Parathyroid adenoma (tissue), 2 donors: ENCODE data around the gene CDC27.

Experiments
- H2AFZ ChIP-seq: fragments of 300-600 bp; sonication (generic); one replicate; pipeline ENCODE4 v1.7.0; 2017; ENCODE audit warnings: antibody characterized with exemption, mild to moderate bottlenecking
- H3K27ac ChIP-seq: fragments of 300-600 bp; sonication (generic); one replicate; pipeline ENCODE4 v1.7.0; 2017
- H3K27me3 ChIP-seq: fragments of 300-600 bp; sonication (generic); one replicate; pipeline ENCODE4 v1.7.0; 2017; ENCODE audit warnings: low read length; ENCODE audit not compliant: control insufficient read depth, insufficient read depth
- H3K36me3 ChIP-seq: fragments of 300-600 bp; sonication (generic); one replicate; pipeline ENCODE4 v1.7.0; 2017; ENCODE audit warnings: low read length; ENCODE audit not compliant: control insufficient read depth, insufficient read depth
- H3K4me1 ChIP-seq: fragments of 300-600 bp; sonication (generic); one replicate; pipeline ENCODE4 v1.7.0; 2017; ENCODE audit warnings: control low read depth
- H3K4me2 ChIP-seq: fragments of 300-600 bp; sonication (generic); one replicate; pipeline ENCODE4 v1.7.0; 2017; ENCODE audit warnings: low read length
- H3K4me3 ChIP-seq: fragments of 300-600 bp; sonication (generic); one replicate; pipeline ENCODE4 v1.7.0; 2017; ENCODE audit warnings: low read depth, low read length
- H3K79me2 ChIP-seq: fragments of 300-600 bp; sonication (generic); one replicate; pipeline ENCODE4 v1.7.0; 2017; ENCODE audit warnings: control low read depth
- H3K9ac ChIP-seq: fragments of 300-600 bp; sonication (generic); one replicate; pipeline ENCODE4 v1.7.0; 2017; ENCODE audit warnings: mild to moderate bottlenecking
- H3K9me3 ChIP-seq: fragments of 300-600 bp; sonication (generic); one replicate; pipeline ENCODE4 v1.7.0; 2017; ENCODE audit warnings: low read length; ENCODE audit not compliant: control insufficient read depth
- TF ChIP-seq, protein P1 (sequence below): fragments of 300-600 bp; sonication (generic); IDR thresholded peaks from one replicate; pipeline ENCODE4 v1.7.0; 2017; ENCODE audit warnings: antibody characterized with exemption, mild to moderate bottlenecking
- donor health status: primary hyperparathyroidism.

The CDC27 gene

DNA sequence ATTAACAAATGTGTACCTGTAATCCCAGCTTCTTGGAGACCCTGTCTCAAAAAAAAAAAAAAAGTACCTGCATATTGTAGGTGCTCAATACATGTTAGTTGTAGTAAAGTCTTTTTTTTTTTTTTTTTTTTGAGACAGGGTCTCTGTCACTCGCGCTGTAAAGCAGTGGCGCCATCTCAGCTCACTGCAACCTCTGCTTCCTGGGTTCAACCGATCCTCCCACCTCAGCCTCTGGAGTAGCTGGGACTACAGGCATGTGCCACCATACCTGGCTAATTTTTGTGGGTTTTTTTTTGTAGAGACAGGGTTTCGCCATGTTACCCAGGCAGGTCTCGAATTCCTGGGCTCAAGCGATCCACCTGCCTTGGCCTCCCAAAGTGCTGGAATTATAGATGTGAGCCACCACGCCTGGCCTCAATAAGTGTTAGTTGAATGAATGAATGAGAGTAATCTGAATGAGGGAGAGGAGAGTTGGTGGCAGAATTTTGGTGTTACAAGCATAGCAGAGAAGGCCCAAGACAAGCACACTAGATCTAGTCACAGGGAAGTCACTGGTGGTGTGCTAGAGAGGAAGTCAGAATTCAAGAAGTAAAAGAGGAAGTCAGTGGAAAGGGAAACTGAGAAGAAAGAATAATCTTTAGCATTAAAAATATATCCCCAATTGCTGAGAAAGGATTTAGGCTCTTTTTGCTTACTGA lies 10.7 kb upstream of the CDC27 start:
- H3K9ac ChIP-seq: no peak overlapping the region
- no peak overlapping the region for H3K4me3 ChIP-seq
- TF ChIP-seq, protein P1, sequence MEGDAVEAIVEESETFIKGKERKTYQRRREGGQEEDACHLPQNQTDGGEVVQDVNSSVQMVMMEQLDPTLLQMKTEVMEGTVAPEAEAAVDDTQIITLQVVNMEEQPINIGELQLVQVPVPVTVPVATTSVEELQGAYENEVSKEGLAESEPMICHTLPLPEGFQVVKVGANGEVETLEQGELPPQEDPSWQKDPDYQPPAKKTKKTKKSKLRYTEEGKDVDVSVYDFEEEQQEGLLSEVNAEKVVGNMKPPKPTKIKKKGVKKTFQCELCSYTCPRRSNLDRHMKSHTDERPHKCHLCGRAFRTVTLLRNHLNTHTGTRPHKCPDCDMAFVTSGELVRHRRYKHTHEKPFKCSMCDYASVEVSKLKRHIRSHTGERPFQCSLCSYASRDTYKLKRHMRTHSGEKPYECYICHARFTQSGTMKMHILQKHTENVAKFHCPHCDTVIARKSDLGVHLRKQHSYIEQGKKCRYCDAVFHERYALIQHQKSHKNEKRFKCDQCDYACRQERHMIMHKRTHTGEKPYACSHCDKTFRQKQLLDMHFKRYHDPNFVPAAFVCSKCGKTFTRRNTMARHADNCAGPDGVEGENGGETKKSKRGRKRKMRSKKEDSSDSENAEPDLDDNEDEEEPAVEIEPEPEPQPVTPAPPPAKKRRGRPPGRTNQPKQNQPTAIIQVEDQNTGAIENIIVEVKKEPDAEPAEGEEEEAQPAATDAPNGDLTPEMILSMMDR: no peak

GRCh38 chr17:47197821-47198220 lies 8.7 kb upstream of the CDC27 start:
- no peaks in the 10 kb centered on the region for H3K9me3 ChIP-seq
- H3K4me2 ChIP-seq: no peak overlapping the region
- H3K4me1 ChIP-seq: no peaks in the 10 kb centered on the region
- H3K4me3 ChIP-seq: no peak overlapping the region
- TF ChIP-seq, protein P1: no peak
- no peak overlapping the region for H2AFZ ChIP-seq
- no peaks in the 10 kb centered on the region for H3K36me3 ChIP-seq
- no peaks in the 10 kb centered on the region for H3K27me3 ChIP-seq
- H3K79me2 ChIP-seq: no peaks in the 10 kb centered on the region
- H3K9ac ChIP-seq: no peak overlapping the region
- H3K27ac ChIP-seq: no peak overlapping the region

More for the DNA sequence above, 10.7 kb upstream of the CDC27 start:
- Histone ChIP-seq H3K27ac (no peak overlapping the region), H3K9me3 (no peaks in the 10 kb centered on the region), H3K79me2 (no peaks in the 10 kb centered on the region), H3K36me3 (no peaks in the 10 kb centered on the region), H3K27me3 (no peaks in the 10 kb centered on the region), H3K4me2 (no peak overlapping the region), H3K4me1 (peaks cover 2% of the 10 kb centered on the region), H2AFZ (no peak overlapping the region)

GRCh38 chr17:47193931-47194511 lies 4.9 kb upstream of the CDC27 start:
- Histone ChIP-seq H3K36me3 (no peaks in the 10 kb centered on the region), H3K79me2 (no peaks in the 10 kb centered on the region), H3K9me3 (no peaks in the 10 kb centered on the region), H3K27ac (no peak overlapping the region), H3K4me2 (no peak overlapping the region), H3K9ac (no peak overlapping the region), H3K4me3 (no peak overlapping the region), H2AFZ (no peak overlapping the region), H3K4me1 (no peaks in the 10 kb centered on the region), H3K27me3 (no peaks in the 10 kb centered on the region)
- TF ChIP-seq, protein P1: no peak

DNA sequence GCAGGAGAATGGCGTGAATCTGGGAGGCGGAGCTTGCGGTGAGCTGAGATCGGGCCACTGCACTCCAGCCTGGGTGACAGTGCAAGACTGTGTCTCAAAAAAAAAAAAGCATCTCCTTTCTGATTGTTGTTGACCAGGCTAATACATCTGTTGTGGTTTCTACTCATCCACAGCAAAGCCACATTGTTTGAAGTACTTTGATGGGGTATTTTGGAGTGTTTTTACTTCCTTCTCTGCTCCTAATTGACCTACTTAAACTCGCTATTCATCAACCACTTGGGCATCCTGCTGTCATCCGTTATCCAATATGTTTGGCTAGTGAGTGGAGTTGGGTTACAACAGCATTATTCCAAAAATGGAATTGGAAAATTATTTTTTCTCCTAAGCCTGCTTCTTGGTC lies 3.5 kb upstream of the CDC27 start:
- Histone ChIP-seq H3K4me2 (no peak overlapping the region), H3K4me3 (no peak overlapping the region), H3K9ac (no peak overlapping the region), H3K36me3 (no peaks in the 10 kb centered on the region), H2AFZ (no peak overlapping the region), H3K79me2 (no peaks in the 10 kb centered on the region), H3K9me3 (no peaks in the 10 kb centered on the region), H3K4me1 (peaks cover 3% of the 10 kb centered on the region), H3K27ac (no peak overlapping the region), H3K27me3 (no peaks in the 10 kb centered on the region)
- TF ChIP-seq, protein P1: no peak

- Histone ChIP-seq H3K79me2 (peaks cover 15% of the 10 kb centered on the region), H3K4me3 (no peak overlapping the region), H3K27ac (no peak overlapping the region), H3K27me3 (no peaks in the 10 kb centered on the region), H3K9me3 (no peaks in the 10 kb centered on the region), H3K36me3 (no peaks in the 10 kb centered on the region), H3K4me1 (peaks cover 3% of the 10 kb centered on the region), H3K4me2 (no peak overlapping the region), H3K9ac (no peak overlapping the region), H2AFZ (no peak overlapping the region)
- TF ChIP-seq, protein P1: no peak
Measured at GRCh38 chr17:47190770-47191169, 1.7 kb upstream of the CDC27 start.
